Cardiac fibroblast (primary cell): Measurements from ENCODE around the gene PSMB11.

Experiments
- DNase-seq, 2 donors: peaks; one replicate each; pipeline versions ENCODE4 v3.0.0 to v3.0.0-alpha.2; 2010; ENCODE audit warnings: low read depth in 2 of 2
- H3K4me3 ChIP-seq, 2 donors: replicated peaks in 1 of 2; 1 replicate in 1 of 2; 2 replicates in 1 of 2; pipeline ENCODE4 v1.5.1; 2011; ENCODE audit warnings: low read depth in 2 of 2, low read length in 2 of 2, mild to moderate bottlenecking in 2 of 2, moderate library complexity in 1 of 2
- CTCF ChIP-seq: IDR thresholded peaks from one replicate; pipeline ENCODE4 v1.5.1; 2011; ENCODE audit warnings: low read depth, mild to moderate bottlenecking, low read length, inconsistent platforms

PSMB11 gene

DNA sequence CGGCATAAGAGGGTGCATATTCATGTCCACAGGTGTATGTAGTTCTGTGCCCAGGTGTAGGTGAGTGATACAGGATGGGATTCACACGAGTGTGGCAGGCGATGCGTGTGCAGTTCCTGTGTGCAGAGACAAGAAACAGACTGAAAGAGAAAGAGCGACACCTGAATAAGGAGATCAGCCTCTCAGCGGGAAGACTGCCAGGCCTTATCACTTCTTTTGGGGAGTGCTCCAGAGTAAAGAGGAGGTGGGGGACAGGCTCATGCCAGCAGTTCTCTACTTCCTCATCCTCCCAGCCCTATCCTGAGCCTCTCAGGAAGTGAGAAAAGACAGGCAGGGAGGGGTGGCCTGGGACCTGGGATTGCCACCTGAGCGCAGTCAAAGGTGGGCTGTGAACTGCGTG is 2.8 kb downstream of the PSMB11 start:
- no peak overlapping the region for H3K4me3 ChIP-seq
- no peak for TF ChIP-seq CTCF
- DNase-seq: no peak

DNA sequence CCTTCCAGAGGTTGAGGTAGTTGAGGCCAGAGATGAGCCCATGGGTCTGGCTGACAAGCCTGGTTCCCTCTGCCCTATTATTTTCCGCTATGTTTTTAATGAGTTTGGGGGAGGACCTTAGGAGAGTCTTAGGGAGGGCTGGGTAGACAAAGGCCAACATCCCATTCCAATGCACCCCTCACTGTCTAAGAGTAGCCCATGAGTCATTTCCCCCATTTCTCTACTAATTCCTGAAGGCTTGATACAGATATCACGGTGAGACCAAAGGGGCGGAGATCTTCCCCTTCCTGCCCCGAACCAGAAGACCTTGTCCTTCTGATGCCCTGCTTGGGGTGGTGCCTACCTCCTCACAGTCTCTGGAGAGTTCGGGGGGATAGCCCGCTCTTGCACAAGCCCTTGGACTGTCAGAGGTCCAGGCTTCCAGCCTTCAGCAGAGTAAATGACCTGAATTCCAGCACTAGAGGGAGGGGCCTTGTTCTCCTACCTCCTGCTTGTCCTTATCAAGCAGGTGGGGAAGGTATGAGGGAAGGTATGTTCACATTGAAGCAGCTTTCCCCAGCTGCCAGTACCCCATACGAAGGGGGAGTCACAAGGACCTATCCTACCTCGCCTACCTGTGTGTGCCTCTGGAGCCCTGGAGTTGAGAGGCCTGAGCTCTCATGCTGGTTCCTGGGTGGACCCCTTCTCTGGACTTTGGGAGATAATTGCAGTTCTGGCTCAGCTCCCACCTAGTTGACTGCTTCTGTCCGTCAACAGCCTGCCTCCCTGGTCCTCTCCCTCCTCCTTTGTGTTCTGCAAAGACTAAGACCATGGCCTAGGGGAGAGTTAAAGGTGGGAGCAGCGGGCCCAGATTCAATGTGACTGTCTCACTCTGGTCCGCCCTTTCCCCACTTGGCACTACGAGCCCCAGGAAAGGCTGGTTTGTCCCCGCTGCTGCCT is 3.7 kb downstream of the PSMB11 start:
- no peak overlapping the region for H3K4me3 ChIP-seq
- no peak for DNase-seq
- no peak for TF ChIP-seq CTCF

GRCh38 chr14:23047034-23047634 is 5.1 kb downstream of the PSMB11 start:
- DNase-seq: peak; percentile 44 to 71
- TF ChIP-seq CTCF: no peak
- no peak overlapping the region for H3K4me3 ChIP-seq

DNA sequence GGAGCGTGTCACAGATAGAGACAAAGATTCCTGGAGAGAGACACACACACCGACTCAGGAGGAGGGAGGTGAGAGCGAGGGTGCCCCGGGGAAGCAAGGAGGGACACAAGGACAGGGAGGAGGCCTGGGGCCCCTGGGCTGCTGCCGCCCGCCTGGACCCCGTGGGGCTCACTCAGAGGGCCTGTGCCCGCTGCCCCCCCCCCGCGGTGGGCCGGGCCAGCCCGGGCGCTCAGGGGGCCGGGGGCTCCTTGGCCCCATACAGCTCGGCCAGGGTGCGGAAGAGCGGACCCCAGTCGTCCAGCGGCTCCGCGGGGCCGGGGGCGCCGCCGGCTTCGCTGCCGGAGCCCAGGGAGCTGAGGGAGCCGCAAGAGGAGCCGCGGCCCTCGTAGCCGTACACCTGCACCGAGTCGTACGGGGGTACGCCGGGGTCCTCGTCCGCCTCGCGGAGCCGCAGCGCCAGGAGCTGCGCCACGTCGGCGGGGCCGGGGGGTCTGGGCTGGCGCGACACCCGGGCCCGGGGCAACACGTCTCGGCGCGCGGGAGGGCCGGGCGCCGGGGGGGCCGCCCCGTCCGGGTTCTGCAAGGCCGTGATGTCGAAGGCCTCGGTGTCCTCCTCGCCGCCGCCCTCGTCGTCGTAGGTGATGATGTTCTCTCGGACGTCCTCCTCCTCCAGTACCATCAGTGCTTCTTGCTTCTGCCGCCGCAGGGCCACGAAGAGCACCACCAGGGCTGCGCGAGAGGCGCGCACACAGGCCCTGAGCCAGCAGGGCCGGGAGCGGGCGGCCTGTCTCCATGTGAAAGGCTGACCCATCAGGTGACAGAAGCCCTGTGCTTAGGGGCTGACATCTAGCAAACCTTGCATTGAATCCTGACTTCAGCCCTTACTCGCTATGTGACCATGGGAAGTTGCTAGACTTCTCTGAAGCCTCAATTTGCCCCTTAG is 6.0 kb downstream of the PSMB11 start:
- no peak overlapping the region for H3K4me3 ChIP-seq
- no peak for DNase-seq
- no peak for TF ChIP-seq CTCF

GRCh38 chr14:23049011-23049410 is 7.0 kb downstream of the PSMB11 start:
- DNase-seq: no peak
- H3K4me3 ChIP-seq: no peak overlapping the region
- TF ChIP-seq CTCF: no peak
